Fibroblast of lung (primary cell): ENCODE results near the gene RIPK1.

Source experiments
- EZH2 ChIP-seq: IDR thresholded peaks from 2 replicates; pipeline ENCODE4 v1.5.1; 2012; ENCODE audit warnings: low read length, control low read depth, mild to moderate bottlenecking; ENCODE audit errors: missing control alignments
- TF ChIP-seq, protein P1 (sequence below), 2 donors: IDR thresholded peaks in 1 of 2; conservative IDR thresholded peaks in 1 of 2; 1 replicate in 1 of 2; 2 replicates in 1 of 2; pipeline ENCODE4 v1.5.1; 2011 to 2012; ENCODE audit warnings: low read length in 2 of 2, control low read depth in 1 of 2, inconsistent platforms in 1 of 2, low read depth in 1 of 2, mild to moderate bottlenecking in 1 of 2

DNA sequence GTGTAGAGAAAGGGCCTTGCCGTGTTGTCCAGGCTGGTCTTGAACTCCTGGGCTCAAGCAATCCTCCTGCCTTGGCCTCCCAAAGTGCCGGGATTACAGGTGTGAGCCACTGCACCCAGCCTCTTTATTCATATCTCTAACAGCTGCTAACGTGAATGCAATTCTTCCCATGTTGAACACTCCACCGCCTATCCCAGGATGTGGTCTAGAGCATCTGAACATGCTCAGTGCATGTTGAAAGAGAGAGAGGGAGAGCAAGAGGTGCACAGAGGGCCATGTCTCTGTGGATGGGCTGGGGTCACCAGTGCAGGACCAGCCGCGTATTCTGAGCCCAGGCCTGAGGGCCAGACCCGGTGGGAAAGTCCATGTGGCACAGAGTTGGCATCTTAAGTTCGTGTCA, 76.3 kb downstream of the RIPK1 start:
- TF ChIP-seq, protein P1, sequence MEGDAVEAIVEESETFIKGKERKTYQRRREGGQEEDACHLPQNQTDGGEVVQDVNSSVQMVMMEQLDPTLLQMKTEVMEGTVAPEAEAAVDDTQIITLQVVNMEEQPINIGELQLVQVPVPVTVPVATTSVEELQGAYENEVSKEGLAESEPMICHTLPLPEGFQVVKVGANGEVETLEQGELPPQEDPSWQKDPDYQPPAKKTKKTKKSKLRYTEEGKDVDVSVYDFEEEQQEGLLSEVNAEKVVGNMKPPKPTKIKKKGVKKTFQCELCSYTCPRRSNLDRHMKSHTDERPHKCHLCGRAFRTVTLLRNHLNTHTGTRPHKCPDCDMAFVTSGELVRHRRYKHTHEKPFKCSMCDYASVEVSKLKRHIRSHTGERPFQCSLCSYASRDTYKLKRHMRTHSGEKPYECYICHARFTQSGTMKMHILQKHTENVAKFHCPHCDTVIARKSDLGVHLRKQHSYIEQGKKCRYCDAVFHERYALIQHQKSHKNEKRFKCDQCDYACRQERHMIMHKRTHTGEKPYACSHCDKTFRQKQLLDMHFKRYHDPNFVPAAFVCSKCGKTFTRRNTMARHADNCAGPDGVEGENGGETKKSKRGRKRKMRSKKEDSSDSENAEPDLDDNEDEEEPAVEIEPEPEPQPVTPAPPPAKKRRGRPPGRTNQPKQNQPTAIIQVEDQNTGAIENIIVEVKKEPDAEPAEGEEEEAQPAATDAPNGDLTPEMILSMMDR (conservative IDR thresholded peaks at IDR 0.05 in 1 of 2, IDR thresholded peaks at IDR 0.05 in 1 of 2; ENCODE audit: low read depth in 1 of 2, low read length in 2 of 2) = no peak
- TF ChIP-seq EZH2 = no peak
